ENCODE data around the gene STAT3. TPM values are rescaled to one million over a fixed set of nuclear protein-coding genes. Genes with fewer than 3 reads are reported as not detected.

The STAT3 gene
- total and polyA plus RNA-seq, 8 donors, result 31.3 to 207 (median 104) TPM

GRCh38 chr17:42345396-42346073 is 42.7 kb downstream of the STAT3 start:
- no peaks in the 10 kb centered on the region for H3K27me3 ChIP-seq
- H3K9me3 ChIP-seq, result no peaks in the 10 kb centered on the region
- H3K27ac ChIP-seq, result no peak overlapping the region
- 89 to 90% (median 89%) methylated on average over 13 of the region's 13 CpGs for WGBS, 5 donors
- no peak overlapping the region for H3K4me3 ChIP-seq
- H3K4me1 ChIP-seq, result peaks cover 16 to 70% (median 29%) of the 10 kb centered on the region in 4 donors
- peaks cover 51 to 72% (median 68%) of the 10 kb centered on the region in 4 donors for H3K36me3 ChIP-seq
- no peak for DNase-seq
- no peak for TF ChIP-seq CTCF (IDR thresholded peaks at IDR 0.05)
- no peak for TF ChIP-seq EP300 (IDR thresholded peaks at IDR 0.05)
- TF ChIP-seq POLR2A (IDR thresholded peaks at IDR 0.05), result no peak
- no peak for TF ChIP-seq POLR2AphosphoS5 (IDR thresholded peaks at IDR 0.05)
- intact Hi-C loops (cut with DNase I; ENCODE audit: low total_unique reads), result no loop called here

- no peak for TF ChIP-seq CTCF (IDR thresholded peaks at IDR 0.05)
- no peak for TF ChIP-seq POLR2A (IDR thresholded peaks at IDR 0.05)
- no peak for TF ChIP-seq EP300 (IDR thresholded peaks at IDR 0.05)
- TF ChIP-seq POLR2AphosphoS5 (IDR thresholded peaks at IDR 0.05), result no peak
- no peak for DNase-seq
- Histone ChIP-seq H3K4me3 (no peak overlapping the region), H3K27me3 (no peaks in the 10 kb centered on the region), H3K4me1 (peaks cover 3 to 47% (median 6%) of the 10 kb centered on the region in 4 donors), H3K27ac (peak overlapping the region in 2 of 5 donors; percentile 4 to 6), H3K36me3 (peaks cover 68 to 91% (median 88%) of the 10 kb centered on the region in 4 donors), H3K9me3 (no peaks in the 10 kb centered on the region)
- intact Hi-C loops (cut with DNase I; ENCODE audit: low total_unique reads), result no loop called here
- WGBS, 5 donors, result 74 to 91% (median 75%) methylated on average over 9 of the region's 9 CpGs
These were observed 45.8 kb downstream of the STAT3 start for GRCh38 chr17:42342242-42343008.

GRCh38 chr17:42341568-42341967 is 46.7 kb downstream of the STAT3 start:
- H3K4me1 ChIP-seq, result peaks cover 0 to 38% (median under 1%) of the 10 kb centered on the region in 4 donors
- no peak for TF ChIP-seq CTCF (IDR thresholded peaks at IDR 0.05)
- TF ChIP-seq POLR2AphosphoS5 (IDR thresholded peaks at IDR 0.05), result no peak
- no peak for TF ChIP-seq POLR2A (IDR thresholded peaks at IDR 0.05)
- no peak for TF ChIP-seq EP300 (IDR thresholded peaks at IDR 0.05)
- H3K27ac ChIP-seq, result peak overlapping the region in 2 of 5 donors; percentile 4 to 31
- no peak overlapping the region for H3K4me3 ChIP-seq
- no peaks in the 10 kb centered on the region for H3K27me3 ChIP-seq
- WGBS, 5 donors, result 72 to 90% (median 84%) methylated on average over 4 of the region's 4 CpGs
- H3K36me3 ChIP-seq, result peaks cover 75 to 95% (median 94%) of the 10 kb centered on the region in 4 donors
- intact Hi-C loops (cut with DNase I; ENCODE audit: low total_unique reads), result no loop called here
- H3K9me3 ChIP-seq, result no peaks in the 10 kb centered on the region
- DNase-seq, result no peak

GRCh38 chr17:42340691-42341127 is 47.5 kb downstream of the STAT3 start:
- TF ChIP-seq EP300 (IDR thresholded peaks at IDR 0.05), result no peak
- TF ChIP-seq POLR2A (IDR thresholded peaks at IDR 0.05), result no peak
- TF ChIP-seq POLR2AphosphoS5 (IDR thresholded peaks at IDR 0.05), result no peak
- no peak for TF ChIP-seq CTCF (IDR thresholded peaks at IDR 0.05)
- Histone ChIP-seq H3K9me3 (no peaks in the 10 kb centered on the region), H3K4me1 (peaks cover 0 to 30% (median 0%) of the 10 kb centered on the region in 4 donors), H3K36me3 (peaks cover 77 to 95% (median 94%) of the 10 kb centered on the region in 4 donors), H3K27ac (peak overlapping the region in 2 of 5 donors; percentile 20 to 31), H3K27me3 (no peaks in the 10 kb centered on the region), H3K4me3 (no peak overlapping the region)
- intact Hi-C loops (cut with DNase I; ENCODE audit: low total_unique reads), result no loop called here
- DNase-seq, result no peak

Data from stomach (tissue), 9 donors.